ENCODE measurements around the gene PARD6A. TPM values are rescaled to one million over a fixed set of nuclear protein-coding genes. Genes with fewer than 3 reads are reported as not detected.

Gene PARD6A
- total RNA-seq, 1 experiment from 2014 or later = 2.0 TPM

- DNase-seq (ENCODE audit: low read depth) = peak; percentile 81
Observed at GRCh38 chr16:67666559-67667452, 6.0 kb downstream of the PARD6A start, which contains the start of the genes C16orf86 and ENKD1. Gene C16orf86, plus strand, starts transcription at chr16:67666814. Its CDS starts 157 bp downstream, at chr16:67666971. Gene ENKD1, minus strand, starts transcription at chr16:67666750. Its CDS starts 308 bp downstream, at chr16:67666442.

DNA sequence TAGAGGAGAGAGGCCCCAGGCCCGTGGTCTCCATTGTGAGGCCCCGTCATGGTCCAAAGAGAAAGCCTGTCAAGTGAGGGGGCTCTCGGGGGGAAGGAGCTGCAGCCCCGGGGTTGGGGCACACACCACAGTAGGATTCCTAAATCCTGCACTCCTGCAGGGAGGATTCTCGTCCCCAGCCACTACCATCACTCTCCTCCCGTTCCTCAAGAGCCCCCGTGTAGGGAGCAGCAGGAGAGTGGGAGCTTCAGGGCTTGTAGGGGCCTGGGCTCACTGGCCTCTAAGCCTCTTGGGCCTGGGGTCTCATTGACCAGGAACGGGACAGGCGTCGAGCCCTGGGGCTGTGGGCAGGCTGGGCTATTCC, 6.7 kb downstream of the PARD6A start:
- no peak for DNase-seq (ENCODE audit: low read depth)

DNA sequence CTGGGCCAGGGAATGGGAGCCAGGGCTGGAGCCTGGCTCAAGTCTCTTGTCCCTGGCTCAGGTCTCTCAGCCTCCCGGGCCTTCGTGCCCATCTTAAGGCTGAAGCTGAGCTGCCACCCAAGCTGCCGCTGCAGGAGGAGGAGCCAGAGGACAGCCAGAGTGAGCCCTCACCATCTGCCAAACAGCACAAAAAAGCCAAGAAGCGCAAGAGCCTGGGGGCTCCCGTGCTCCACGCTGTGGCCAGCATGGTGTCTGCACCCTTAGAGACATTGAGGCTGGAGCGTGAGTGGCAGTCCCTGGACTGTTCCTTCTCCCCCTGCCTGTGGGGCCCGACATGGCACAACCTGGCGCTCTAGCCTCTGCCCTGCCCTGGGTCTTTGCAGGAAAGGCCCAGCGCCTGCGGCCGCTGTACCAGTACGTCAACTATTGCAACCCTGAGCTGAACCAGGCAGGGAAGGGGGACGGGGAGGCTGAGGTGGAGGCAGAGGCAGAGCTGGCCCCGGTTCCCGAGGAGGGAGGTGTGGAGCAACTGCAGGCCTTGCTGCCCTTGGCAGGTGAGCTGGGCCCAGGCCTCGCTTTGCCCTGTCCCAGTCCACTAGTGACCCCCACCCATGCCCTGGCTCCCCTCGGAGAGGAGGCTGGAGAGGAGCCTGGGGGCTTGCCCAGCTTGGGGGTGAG, 7.2 kb downstream of the PARD6A start:
- peak; percentile 96 for DNase-seq (ENCODE audit: low read depth)

- DNase-seq (ENCODE audit: low read depth) = no peak
Observed at GRCh38 chr16:67668495-67669157, 7.9 kb downstream of the PARD6A start.

DNA sequence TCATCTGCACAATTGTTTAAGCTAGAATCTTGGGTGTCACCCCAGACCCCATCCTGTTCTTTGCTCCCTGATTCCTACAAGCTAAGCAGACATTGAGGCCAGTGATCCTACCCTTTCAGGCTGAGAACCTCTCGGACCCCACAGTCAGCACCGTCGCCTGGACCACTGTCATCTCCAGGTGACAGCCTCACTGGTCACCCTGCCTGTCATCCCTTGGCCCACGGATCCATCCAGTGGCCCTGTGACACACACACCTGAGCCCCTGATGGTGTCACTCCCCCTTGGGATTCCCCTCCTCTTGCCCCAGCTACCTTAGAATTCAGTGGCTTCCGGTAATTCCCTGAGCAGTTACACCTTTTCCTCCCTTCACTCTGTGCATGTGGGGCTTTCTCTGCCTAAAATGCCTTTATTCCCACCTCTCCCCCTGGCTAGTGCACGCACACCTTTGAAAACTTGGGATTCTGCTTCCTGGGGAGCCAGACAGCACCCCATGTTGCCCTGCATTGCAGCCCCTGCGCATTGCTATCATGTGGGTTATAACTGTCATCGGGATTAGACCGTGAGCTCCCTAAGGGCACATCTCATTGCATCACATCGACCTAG, 8.8 kb downstream of the PARD6A start:
- DNase-seq (ENCODE audit: low read depth) = no peak

DNA sequence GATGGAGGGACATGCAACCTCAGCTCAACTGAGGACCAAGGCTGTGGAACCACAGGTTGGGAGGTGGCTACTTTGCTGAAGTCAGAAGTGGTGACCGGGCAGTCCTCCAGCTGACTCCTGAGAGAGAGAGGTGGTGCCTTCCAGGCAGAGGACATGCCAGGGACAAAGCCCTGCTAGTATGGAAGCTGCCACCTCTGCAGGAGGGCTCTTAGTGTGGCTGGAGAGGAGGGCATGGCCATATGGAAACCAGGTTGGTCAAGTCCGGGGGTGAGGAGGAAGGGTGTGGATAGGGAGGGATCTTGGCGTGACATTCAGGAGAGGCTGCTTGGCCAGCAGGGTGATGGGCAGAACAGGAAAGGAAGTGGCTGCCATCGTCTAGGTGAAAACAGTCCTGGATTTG, 11.5 kb downstream of the PARD6A start:
- DNase-seq (ENCODE audit: low read depth) = no peak

DNA sequence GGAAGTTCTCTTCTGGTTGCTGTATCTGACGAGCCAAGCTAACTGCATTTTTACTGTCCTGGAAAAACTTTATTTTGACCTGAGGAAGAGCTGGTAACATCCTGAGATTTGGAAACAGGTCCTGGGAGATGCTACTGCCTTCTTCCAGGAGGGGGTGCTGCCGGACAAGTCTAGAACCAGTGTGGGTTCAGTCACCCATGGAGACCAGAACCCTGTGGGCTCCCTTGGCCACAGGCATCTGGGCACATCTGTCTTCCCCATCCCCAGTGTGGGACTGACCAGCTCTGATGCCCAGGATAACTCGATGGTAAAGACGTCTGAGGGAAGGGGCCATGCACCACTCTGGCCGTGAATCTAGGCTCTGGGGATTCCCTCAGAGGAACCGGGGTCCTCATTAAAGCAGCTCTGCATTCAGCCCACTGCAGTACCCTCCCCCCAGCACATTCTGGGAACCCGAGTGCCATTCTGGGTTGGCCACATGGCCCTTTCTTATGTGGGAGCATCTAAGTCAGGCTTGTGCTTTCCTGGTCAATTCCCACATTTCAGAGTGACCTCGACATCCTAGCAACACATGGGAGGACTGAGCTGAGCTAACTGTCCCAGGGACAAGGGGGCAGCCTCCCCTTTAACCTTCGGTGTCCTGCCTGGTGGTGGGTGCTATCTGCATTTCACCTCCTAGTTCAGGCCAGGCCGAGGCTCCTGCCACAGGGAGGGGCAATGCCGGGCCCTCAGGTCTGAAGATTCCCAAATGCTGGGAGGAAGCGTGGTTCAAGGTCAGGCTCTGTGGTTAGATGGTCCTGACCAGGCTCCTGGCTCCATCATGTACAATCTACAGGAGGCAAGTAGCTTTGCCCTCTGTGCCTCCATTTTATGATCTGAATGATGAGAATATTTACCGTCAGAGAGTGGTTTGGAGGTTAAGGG, 12.2 kb downstream of the PARD6A start:
- peak; percentile 67 for DNase-seq (ENCODE audit: low read depth)

- no peak for DNase-seq (ENCODE audit: low read depth)
Observed at GRCh38 chr16:67673712-67674580, 13.2 kb downstream of the PARD6A start.

- DNase-seq (ENCODE audit: low read depth) = no peak
Observed at GRCh38 chr16:67674851-67675578, 14.3 kb downstream of the PARD6A start.

GRCh38 chr16:67675579-67675935, 14.8 kb downstream of the PARD6A start:
- DNase-seq (ENCODE audit: low read depth) = no peak

- DNase-seq (ENCODE audit: low read depth) = no peak
Observed at GRCh38 chr16:67675999-67676398, 15.2 kb downstream of the PARD6A start.

DNA sequence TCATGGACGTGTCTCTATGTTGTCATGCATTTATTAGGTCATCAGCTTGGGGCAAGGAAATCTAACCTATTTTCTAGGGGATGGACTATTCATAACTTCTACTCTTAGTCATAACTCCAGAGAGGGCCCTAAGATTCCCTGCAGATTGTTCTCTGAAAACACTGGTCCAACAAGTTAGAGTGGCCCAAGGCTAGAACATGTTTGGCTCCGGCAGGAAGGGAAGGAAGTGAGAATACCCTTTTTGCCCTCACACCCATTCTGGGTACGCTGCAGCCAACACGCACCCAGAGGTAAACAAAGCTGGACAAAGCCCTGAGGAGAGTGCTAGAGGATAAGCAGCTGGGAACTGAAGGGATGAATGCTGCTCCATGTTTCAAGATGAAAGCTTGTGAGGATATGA, 15.8 kb downstream of the PARD6A start:
- no peak for DNase-seq (ENCODE audit: low read depth)

- DNase-seq (ENCODE audit: low read depth) = no peak
Observed at GRCh38 chr16:67676939-67677338, 16.2 kb downstream of the PARD6A start.

DNA sequence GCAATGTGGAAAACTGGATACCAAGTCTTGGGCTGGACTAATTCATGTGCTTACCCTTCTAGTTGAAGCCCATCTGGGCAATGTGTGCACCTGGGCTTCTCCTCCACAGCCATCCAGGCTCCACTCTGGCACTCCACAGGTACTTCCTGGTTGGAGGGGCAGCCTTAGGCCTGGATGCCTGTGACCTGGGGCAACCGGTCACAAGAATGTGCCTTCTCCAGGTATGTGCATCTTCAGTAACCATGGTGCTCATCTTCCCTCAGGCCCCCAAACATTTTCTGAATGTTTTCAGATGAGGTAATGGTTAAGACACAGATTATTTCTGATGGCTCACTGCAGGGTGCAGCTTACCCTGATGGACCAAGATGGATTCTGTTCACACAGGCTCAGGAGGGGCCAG, 17.0 kb downstream of the PARD6A start:
- no peak for DNase-seq (ENCODE audit: low read depth)

DNA sequence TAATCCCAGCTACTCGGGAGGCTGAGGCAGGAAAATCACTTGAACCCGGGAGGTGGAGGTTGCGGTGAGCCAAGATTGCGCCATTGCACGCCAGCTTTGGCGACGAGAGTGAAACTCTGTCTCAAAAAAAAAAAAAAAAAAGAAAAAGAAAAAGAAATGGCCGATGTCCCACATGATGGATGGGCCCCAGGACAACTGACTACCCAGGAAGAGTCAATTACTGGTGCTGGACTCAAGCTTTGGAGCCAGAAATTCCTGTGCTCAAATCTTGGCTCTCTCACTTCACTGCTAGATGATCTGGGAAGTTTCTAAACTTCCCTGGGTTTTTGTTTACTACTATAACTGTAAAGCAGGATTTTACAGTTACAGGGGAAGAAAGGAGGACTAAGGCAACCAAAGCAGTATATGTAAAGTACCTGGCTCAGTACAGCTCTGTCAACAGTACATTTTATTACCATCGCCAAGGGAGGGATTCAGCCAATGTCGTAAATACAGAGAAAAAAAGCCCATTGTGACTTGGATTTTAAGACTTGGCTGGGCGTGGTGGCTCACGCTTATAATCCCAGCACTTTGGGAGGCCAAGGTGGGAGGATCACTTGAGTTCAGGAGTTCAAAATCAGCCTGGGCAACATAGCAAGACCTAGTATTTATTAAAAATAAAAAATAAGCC, 17.7 kb downstream of the PARD6A start:
- no peak for DNase-seq (ENCODE audit: low read depth)

DNA sequence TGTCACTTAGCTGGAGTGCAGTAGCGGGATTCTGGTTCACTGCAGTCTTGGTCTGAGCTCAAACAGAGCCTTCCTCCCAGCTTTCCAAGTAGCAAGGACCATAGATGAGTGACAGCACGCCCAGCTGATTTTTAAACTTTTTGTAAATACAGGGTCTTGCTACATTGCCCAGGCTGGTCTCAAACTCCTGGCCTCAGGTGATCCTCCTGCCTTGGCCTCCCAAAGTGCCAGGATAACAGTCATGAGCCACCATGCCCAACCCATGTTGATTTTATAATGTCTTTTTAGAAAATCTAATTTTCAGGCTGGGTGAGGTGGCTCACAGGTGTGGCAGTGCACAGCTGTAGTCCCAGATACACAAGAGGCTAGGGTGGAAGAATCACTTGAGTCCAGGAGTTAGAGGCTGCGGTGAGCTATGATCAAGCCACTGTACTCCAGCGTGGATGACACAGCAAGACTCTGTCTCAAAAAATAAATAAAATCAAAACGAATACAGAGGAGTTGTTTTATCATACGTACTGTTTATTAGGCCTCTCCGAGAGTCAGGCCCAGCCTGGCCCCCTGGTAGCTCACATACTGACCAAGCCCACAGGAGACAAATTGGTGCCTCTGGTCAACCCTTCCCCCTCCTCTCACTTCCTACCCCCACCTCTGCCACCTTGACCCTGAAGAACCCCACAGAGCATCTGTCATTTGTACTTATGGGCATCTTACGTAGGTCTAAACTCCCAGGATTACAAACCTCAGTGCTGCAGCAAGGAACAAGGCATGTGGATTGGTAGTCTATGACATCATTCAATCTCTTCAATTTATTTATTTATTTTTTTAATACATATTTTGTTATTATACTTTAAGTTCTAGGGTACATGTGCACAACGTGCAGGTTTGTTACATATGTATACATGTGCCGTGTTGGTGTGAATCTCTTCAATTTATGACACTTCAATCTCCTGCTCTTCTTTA, 19.5 kb downstream of the PARD6A start:
- DNase-seq (ENCODE audit: low read depth) = no peak

DNA sequence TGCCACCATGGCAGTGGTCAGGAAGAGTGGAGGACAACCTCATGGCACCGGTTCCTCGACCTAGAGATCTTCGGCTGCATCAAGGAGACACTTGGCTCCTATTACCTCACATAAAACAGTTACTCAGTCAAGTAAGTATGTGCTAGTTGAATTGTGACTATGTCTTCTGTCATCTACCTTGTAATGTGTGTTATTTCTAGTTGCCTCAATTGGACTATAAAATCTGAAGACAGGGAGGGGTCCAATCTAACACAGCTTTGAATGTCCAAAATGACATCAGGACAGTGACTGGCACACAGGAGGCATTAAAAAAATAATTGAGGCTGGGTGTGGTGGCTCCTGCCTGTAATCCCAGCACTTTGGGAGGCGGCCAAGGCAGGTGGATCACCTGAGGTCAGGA, 23.0 kb downstream of the PARD6A start:
- DNase-seq (ENCODE audit: low read depth) = no peak

All from M059J (cell line).